IMR-90 (cell line): ENCODE results near the gene PPP6C. TPM values are rescaled to one million over a fixed set of nuclear protein-coding genes. Genes with fewer than 3 reads are reported as not detected.

ENCODE experiments used
- polyA plus RNA-seq, 3 experiments: library from polyadenylated mRNA; depleted of rRNA; stranded (reverse); fragments of >200 nt; gene quantifications; 2 replicates each; pipeline ENCODE4 v1.2.3, GENCODE V29; 2012; ENCODE audit warnings: low replicate concordance in 1 of 3
- total RNA-seq: library from RNA; depleted of rRNA; stranded (reverse); fragments of >200 nt; gene quantifications from 2 replicates; pipeline ENCODE4 v1.2.3, GENCODE V29; 2012; rRNA removed

PPP6C gene
- total and polyA plus RNA-seq, 2 of the 4 experiments (the other 2 are of a cell fraction), result 14.5 to 15.4 TPM

Other genes with a start within 250 kb of the PPP6C start
- 10.6 and 11.9 TPM in 2 replicates for gene GOLGA1, start 248.7 kb downstream of the PPP6C start, total RNA-seq
- 11.0 and 12.7 TPM in 2 replicates for gene GOLGA1, start 248.7 kb downstream of the PPP6C start, polyA plus RNA-seq (2012; rRNA removed)
- gene SCAI, start 46.3 kb downstream of the PPP6C start, total RNA-seq, result 13.3 and 14.5 TPM in 2 replicates
- 2.5 and 3.6 TPM in 2 replicates for gene SCAI, start 46.3 kb downstream of the PPP6C start, polyA plus RNA-seq (2012; rRNA removed)
- gene RABEPK, start 10.7 kb upstream of the PPP6C start, total RNA-seq, result 49.7 and 59.7 TPM in 2 replicates
- gene RABEPK, start 10.7 kb upstream of the PPP6C start, polyA plus RNA-seq (2012; rRNA removed), result 43.9 and 44.6 TPM in 2 replicates
- gene HSPA5, start 51.5 kb upstream of the PPP6C start, total RNA-seq, result 118 and 147 TPM in 2 replicates
- 391 and 419 TPM in 2 replicates for gene HSPA5, start 51.5 kb upstream of the PPP6C start, polyA plus RNA-seq (2012; rRNA removed)
- gene GAPVD1, start 72.0 kb upstream of the PPP6C start, total RNA-seq, result 40.3 and 50.9 TPM in 2 replicates
- gene GAPVD1, start 72.0 kb upstream of the PPP6C start, polyA plus RNA-seq (2012; rRNA removed), result 12.2 and 13.8 TPM in 2 replicates